HCT116 (cell line): ENCODE measurements around the gene LGALS7. TPM values are rescaled to one million over a fixed set of nuclear protein-coding genes. Genes with fewer than 3 reads are reported as not detected.
"Not testable (repeated sequence)": the region's sequence is repeated elsewhere in the genome, so short reads cannot be mapped to it uniquely, and the experiment has no call there.

ENCODE experiments used
- ATAC-seq: fragments of 200-7000 bp; cut with Tn5 transposase; 2 replicates; pipeline ENCODE4 v1.9.1; 2020; ENCODE audit warnings: mild to moderate bottlenecking, moderate library complexity
- BruUV-seq: library from RNA; stranded (reverse); fragments of 400-500 nt; replicated peaks from 2 replicates; lab custom pipeline; 2021; lab: Mats Ljungman, UMichigan
- CTCF ChIA-PET: fragments of 300-600 bp; sonication (Branson Sonifier 250); formaldehyde crosslinking; loops from one replicate; lab custom pipeline; 2021; ENCODE audit warnings: antibody characterized with exemption; lab: Charles Lee
- POLR2A ChIA-PET: fragments of 300-600, 350-600 bp; sonication (Branson Sonifier 250); formaldehyde crosslinking; loops from one replicate; lab custom pipeline; 2021; ENCODE audit warnings: antibody characterized with exemption; lab: Charles Lee
- RAD21 ChIA-PET, 2 experiments: fragments of 300-600 bp; sonication (Branson Sonifier 250); formaldehyde crosslinking; loops; one replicate each; lab custom pipeline; 2023; ENCODE audit warnings: low total read pairs in 2 of 2; ENCODE audit not compliant: uncharacterized antibody in 2 of 2, unreplicated experiment in 2 of 2, low non-redundant PET in 1 of 2; lab: Charles Lee
- DNase-seq: peaks from one replicate; pipeline ENCODE4 v3.0.0-alpha.2; 2010; ENCODE audit warnings: low read depth, low spot score
- H2AFZ ChIP-seq: fragments of 200-600 bp; shearing (Covaris generic), sonication (generic); 2 replicates; pipeline ENCODE4 v1.6.1; 2017; ENCODE audit warnings: low read depth, mixed run types, mixed read lengths, antibody characterized with exemption, low read length; ENCODE audit not compliant: poor library complexity, severe bottlenecking
- H3K27ac ChIP-seq: 2 replicates; pipeline ENCODE4 v1.5.1; 2012; ENCODE audit warnings: low read depth, low read length
- H3K27me3 ChIP-seq: fragments of 200-600 bp; sonication (generic); 2 replicates; pipeline ENCODE4 v1.6.1; 2016; ENCODE audit warnings: mixed run types, low read length, mixed read lengths; ENCODE audit not compliant: insufficient read depth
- H3K36me3 ChIP-seq, 2 experiments: fragments of 200-500 bp in 1 of 2; fragments of 200-600 bp in 1 of 2; sonication (Bioruptor generic) in 1 of 2; sonication (generic) in 1 of 2; 2 replicates each; pipeline versions ENCODE4 v1.5.1 to v1.6.1; 2014 to 2016; ENCODE audit warnings: low read length in 2 of 2, inconsistent platforms in 1 of 2, mixed read lengths in 1 of 2, mixed run types in 1 of 2; ENCODE audit not compliant: insufficient read depth in 2 of 2, control insufficient read depth in 1 of 2
- H3K4me1 ChIP-seq, 2 experiments: fragments of 200-600 bp in 1 of 2; sonication (generic) in 1 of 2; 2 replicates each; pipeline versions ENCODE4 v1.5.1 to v1.6.1; 2012 to 2017; ENCODE audit warnings: low read length in 2 of 2, inconsistent platforms in 1 of 2, mild to moderate bottlenecking in 1 of 2, mixed read lengths in 1 of 2, mixed run types in 1 of 2, moderate library complexity in 1 of 2; ENCODE audit not compliant: insufficient read depth in 2 of 2, control insufficient read depth in 1 of 2
- H3K4me2 ChIP-seq: fragments of 200-600 bp; sonication (generic); 2 replicates; pipeline ENCODE4 v1.6.1; 2017; ENCODE audit warnings: mixed run types, low read length, mixed read lengths
- H3K4me3 ChIP-seq, 2 experiments: fragments of 200-600 bp in 1 of 2; sonication (generic) in 1 of 2; replicated peaks in 1 of 2; 2 replicates each; pipeline ENCODE4 v1.5.1; 2011 to 2016; ENCODE audit warnings: low read length in 2 of 2, control low read depth in 1 of 2, low read depth in 1 of 2, mild to moderate bottlenecking in 1 of 2, mixed read lengths in 1 of 2, mixed run types in 1 of 2
- H3K79me2 ChIP-seq: fragments of 200-600 bp; sonication (generic); 2 replicates; pipeline ENCODE4 v1.6.1; 2017; ENCODE audit warnings: mild to moderate bottlenecking, mixed run types, low read length, moderate library complexity, mixed read lengths; ENCODE audit not compliant: insufficient read depth
- H3K9ac ChIP-seq: fragments of 200-600 bp; sonication (generic); 2 replicates; pipeline ENCODE4 v1.6.1; 2016; ENCODE audit warnings: low read length, mixed read lengths
- H3K9me2 ChIP-seq: fragments of 200-600 bp; sonication (generic), shearing (Covaris generic); 2 replicates; pipeline ENCODE4 v1.6.1; 2017; ENCODE audit warnings: mixed run types, mild to moderate bottlenecking, moderate library complexity; ENCODE audit not compliant: insufficient read depth
- H3K9me3 ChIP-seq, 2 experiments: fragments of 200-500 bp in 1 of 2; fragments of 200-600 bp in 1 of 2; sonication (Bioruptor generic) in 1 of 2; sonication (generic) in 1 of 2; 2 replicates each; pipeline ENCODE4 v1.6.1; 2014 to 2017; ENCODE audit warnings: low read length in 2 of 2, mixed read lengths in 2 of 2, inconsistent platforms in 1 of 2, low read depth in 1 of 2, mild to moderate bottlenecking in 1 of 2, mixed run types in 1 of 2, moderate library complexity in 1 of 2; ENCODE audit not compliant: control insufficient read depth in 1 of 2, insufficient read depth in 1 of 2
- H4K20me1 ChIP-seq: fragments of 200-600 bp; sonication (generic), shearing (Covaris generic); 2 replicates; pipeline ENCODE4 v1.6.1; 2017; ENCODE audit warnings: mixed run types, mild to moderate bottlenecking, moderate library complexity; ENCODE audit not compliant: insufficient read depth
- CBX3 ChIP-seq: IDR thresholded peaks from 2 replicates; pipeline ENCODE4 v1.6.1; 2012; ENCODE audit warnings: low read depth
- SP1 ChIP-seq: IDR thresholded peaks from 2 replicates; pipeline ENCODE4 v1.6.1; 2012; ENCODE audit warnings: low read depth
- intact Hi-C: fragments of 100-400 bp; cut with micrococcal nuclease; formaldehyde crosslinking; loops from 2 replicates; pipeline ENCODE4 v1.10.0; 2022
- total RNA-seq: library from RNA; stranded (reverse); gene quantifications from one replicate; pipeline ENCODE4 v1.2.1, GENCODE V29; 2021; ENCODE audit not compliant: unreplicated experiment

The LGALS7 gene
- total RNA-seq, 1 experiment from 2014 or later = not detected

DNA sequence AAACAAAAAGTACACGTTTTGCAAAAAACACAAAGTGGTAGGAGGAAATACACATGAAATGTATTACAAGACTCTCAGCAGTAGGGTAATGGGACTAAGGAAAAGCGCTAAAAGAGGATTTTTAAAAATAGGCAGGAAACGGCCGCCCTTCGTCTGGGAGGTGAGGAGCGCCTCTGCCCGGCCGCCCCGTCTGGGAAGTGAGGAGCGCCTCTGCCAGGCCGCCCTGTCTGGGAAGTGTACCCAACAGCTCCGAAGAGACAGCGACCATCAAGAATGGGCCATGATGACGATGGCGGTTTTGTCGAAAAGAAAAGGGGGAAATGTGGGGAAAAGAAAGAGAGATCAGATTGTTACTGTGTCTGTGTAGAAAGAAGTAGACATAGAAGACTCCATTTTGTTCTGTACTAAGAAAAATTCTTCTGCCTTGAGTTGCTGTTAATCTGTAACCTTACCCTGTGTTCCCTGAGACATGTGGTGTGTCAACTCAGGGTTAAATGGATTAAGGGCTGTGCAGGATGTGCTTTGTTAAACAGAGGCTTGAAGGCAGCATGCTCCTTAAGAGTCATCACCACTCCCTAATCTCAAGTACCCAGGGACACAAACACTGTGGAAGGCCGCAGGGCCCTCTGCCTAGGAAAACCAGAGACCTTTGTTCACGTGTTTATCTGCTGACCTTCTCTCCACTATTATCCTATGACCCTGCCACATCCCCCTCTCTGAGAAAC lies 34.2 kb upstream of the LGALS7 start:
- H3K4me1 ChIP-seq, DNase-seq, intact Hi-C loops, H3K27me3 ChIP-seq, CTCF ChIA-PET, H3K9me2 ChIP-seq, H3K27ac ChIP-seq, H3K36me3 ChIP-seq, H3K9me3 ChIP-seq, H3K4me2 ChIP-seq, H3K79me2 ChIP-seq, RAD21 ChIA-PET, H2AFZ ChIP-seq, H4K20me1 ChIP-seq, H3K4me3 ChIP-seq, ATAC-seq, H3K9ac ChIP-seq, BruUV-seq: not testable (repeated sequence)
- POLR2A ChIA-PET = interaction anchor here (1.1 kb wide), 1 partner anchor 15 kb away, joined by 4 read pairs; no protein-coding TSS in a partner anchor

DNA sequence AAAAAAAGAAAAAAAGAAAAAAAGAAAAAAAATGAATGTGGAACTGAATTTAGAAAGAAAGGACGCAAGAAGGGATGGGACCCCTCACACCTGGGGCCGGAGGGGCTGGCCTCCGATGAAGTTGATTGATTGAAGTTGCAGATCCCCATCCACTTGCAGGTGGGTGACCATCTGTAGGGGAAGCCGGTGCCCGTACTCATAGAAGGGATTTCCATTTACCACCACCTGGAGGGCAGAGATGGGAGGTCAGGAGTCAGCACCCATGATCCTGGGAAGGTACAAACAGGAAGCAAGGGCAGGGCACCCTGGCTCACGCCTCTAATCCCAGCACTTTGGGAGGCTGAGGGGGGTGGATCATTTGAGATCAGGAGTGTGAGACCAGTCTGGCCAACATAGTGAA lies 33.1 kb upstream of the LGALS7 start:
- H4K20me1 ChIP-seq = no peaks in the 10 kb centered on the region
- H2AFZ ChIP-seq = no peak overlapping the region
- H3K27me3 ChIP-seq = no peaks in the 10 kb centered on the region
- DNase-seq = no peak
- intact Hi-C loops = no loop called here
- ATAC-seq = no peak
- no peaks in the 10 kb centered on the region for H3K9me3 ChIP-seq
- ChIA-PET POLR2A (no interaction called here), CTCF (no interaction called here), RAD21 (no interaction called here)
- BruUV-seq = no TSS peak
- no peaks in the 10 kb centered on the region for H3K9me2 ChIP-seq
- no peak overlapping the region for H3K27ac ChIP-seq
- no peaks in the 10 kb centered on the region for H3K79me2 ChIP-seq
- no peaks in the 10 kb centered on the region for H3K36me3 ChIP-seq
- TF ChIP-seq CBX3 (no peak), SP1 (no peak)
- H3K4me2 ChIP-seq = no peak overlapping the region
- no peak overlapping the region for H3K9ac ChIP-seq
- no peak overlapping the region for H3K4me3 ChIP-seq
- peaks cover 0 to 5% of the 10 kb centered on the region in 2 experiments; a peak in 2 of 4 replicates for H3K4me1 ChIP-seq
